Activated T-helper 1 cell treated with Interleukin-2 at 50 U/mL for 16 hours (primary cell): ENCODE data around the gene OR6C3.
"Not testable (repeated sequence)": the region's sequence is repeated elsewhere in the genome, so short reads cannot be mapped to it uniquely, and the experiment has no call there.

Experiments
- DNase-seq: peaks from one replicate; pipeline ENCODE4 v3.0.0-alpha.2; 2020; ENCODE audit warnings: low read depth

The OR6C3 gene

DNA sequence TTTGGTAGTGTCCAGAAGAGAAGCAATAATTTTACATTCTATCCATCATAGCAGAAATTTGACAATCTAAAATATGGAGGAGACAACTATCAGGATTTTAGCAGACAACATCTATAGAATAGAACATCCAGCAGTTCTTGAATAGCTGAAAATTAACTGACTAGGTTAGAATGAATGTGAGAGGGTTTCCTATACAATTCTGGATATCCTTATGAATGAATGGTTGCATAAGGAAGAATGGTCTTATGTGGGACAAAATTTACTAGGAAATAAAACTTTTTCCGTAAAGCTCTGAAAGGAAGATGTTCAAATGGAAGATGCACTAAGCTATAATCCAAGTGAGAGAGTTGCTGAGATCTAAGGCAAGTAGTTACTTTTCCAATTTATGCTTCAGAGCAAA, at the start of gene OR6C3:
Gene OR6C3, plus strand, starts transcription at position 301 of the 400 bp plus-strand sequence. CDS start 955 bp downstream, outside the sequence.
- no peak for DNase-seq

GRCh38 chr12:55280991-55281390, 49.6 kb upstream of the OR6C3 start:
- no peak for DNase-seq

GRCh38 chr12:55289999-55290398, 40.5 kb upstream of the OR6C3 start:
- DNase-seq, result no peak

GRCh38 chr12:55296469-55296868, 34.1 kb upstream of the OR6C3 start, which contains the start of gene OR6C6:
TSS of gene OR6C6 (minus strand) at chr12:55296569. CDS start at chr12:55295232, 1,337 bp downstream.
- no peak for DNase-seq

- DNase-seq, result no peak
These were observed 16.5 kb upstream of the OR6C3 start, which contains the start of gene OR6C1 for GRCh38 chr12:55314043-55314442. TSS of gene OR6C1 (plus strand) at chr12:55314343. CDS start at chr12:55320600, 6,257 bp downstream.

DNA sequence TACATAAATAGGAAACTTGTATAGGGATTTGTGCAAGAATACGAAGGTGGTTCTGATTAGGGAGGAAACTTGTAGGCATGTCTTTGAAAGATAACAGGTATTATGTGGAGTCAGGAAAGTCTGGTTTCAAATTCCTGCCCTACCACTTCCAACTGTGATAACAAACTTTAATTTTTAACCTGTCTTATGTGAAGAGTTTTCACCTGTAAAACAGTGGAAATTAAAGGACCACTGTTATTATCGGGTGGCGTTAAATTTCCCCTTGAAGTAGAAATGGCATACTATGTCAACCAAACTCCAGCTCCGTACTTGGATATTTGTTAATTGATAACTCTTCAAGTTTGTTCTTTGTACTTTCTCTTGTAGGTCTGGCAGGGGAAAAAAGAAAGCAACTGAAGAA, 10.3 kb upstream of the OR6C3 start:
- no peak for DNase-seq

GRCh38 chr12:55325801-55326200, 4.7 kb upstream of the OR6C3 start:
- not testable (repeated sequence) for DNase-seq

GRCh38 chr12:55336002-55336401, 5.5 kb downstream of the OR6C3 start:
- DNase-seq, result no peak

- DNase-seq, result not testable (repeated sequence)
These were observed 24.8 kb downstream of the OR6C3 start for GRCh38 chr12:55355338-55355737.

DNA sequence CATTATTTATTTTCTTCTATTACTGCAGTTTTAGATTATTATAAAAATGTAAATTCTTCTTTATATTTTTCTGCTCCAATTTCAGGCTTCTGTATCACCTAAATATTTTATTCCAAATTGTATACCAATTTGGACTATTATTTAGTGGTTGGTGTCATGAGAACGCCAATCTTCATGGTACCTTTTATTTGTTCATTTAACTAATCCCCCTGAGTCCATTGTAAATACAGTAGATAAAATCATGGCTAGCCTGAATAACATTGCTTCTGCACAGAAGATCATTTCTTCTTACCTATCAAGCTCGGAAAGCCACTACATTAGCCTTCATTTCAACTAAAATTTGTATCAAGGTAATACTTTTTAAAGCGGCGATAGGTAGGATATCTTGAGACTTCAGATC, 32.1 kb downstream of the OR6C3 start, which contains the start of gene OR6C75:
Gene OR6C75, plus strand, starts transcription at position 301 of the 400 bp plus-strand sequence. CDS start 2,136 bp downstream, outside the sequence.
- DNase-seq, result no peak

DNA sequence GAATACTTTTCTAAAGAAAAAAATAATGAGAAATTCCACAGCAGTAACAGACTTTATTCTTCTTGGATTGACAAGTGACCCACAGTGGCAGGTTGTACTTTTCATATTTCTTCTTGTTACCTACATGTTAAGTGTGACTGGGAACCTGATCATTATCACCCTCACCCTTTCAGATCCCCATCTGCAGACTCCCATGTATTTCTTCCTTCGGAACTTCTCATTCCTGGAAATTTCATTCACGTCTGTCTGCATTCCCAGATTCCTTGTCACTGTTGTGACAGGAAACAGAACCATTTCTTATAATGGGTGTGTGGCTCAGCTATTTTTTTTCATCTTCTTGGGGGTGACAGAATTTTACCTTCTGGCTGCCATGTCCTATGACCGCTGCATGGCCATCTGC, 34.5 kb downstream of the OR6C3 start:
- no peak for DNase-seq

GRCh38 chr12:55372521-55372920, 42.0 kb downstream of the OR6C3 start:
- DNase-seq, result no peak
